ENCODE measurements around the gene SPATA12.

DNA sequence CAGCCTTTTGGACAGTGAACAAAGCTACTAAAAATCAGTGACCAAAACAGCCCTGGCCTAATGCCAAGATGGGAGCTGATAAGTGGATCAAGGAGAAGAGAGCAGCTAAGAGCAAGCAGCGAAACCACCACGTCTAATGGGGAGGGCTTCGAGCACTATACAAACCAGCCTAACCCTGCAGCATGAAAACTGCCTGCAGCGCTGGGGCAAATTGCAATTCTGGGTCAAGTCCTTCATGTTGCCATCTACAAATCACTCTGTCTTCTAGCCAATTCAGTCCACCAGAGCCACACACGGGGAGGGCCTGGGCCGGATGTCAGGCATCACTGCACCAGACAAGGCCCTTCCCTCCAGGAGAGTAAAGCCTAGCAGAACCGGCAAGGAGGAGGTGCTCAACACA, 30.5 kb upstream of the SPATA12 start:
- TF ChIP-seq, protein P1, sequence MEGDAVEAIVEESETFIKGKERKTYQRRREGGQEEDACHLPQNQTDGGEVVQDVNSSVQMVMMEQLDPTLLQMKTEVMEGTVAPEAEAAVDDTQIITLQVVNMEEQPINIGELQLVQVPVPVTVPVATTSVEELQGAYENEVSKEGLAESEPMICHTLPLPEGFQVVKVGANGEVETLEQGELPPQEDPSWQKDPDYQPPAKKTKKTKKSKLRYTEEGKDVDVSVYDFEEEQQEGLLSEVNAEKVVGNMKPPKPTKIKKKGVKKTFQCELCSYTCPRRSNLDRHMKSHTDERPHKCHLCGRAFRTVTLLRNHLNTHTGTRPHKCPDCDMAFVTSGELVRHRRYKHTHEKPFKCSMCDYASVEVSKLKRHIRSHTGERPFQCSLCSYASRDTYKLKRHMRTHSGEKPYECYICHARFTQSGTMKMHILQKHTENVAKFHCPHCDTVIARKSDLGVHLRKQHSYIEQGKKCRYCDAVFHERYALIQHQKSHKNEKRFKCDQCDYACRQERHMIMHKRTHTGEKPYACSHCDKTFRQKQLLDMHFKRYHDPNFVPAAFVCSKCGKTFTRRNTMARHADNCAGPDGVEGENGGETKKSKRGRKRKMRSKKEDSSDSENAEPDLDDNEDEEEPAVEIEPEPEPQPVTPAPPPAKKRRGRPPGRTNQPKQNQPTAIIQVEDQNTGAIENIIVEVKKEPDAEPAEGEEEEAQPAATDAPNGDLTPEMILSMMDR (conservative IDR thresholded peaks at IDR 0.05; ENCODE audit: low read depth, low read length) = no peak
- TF ChIP-seq EZH2 (IDR thresholded peaks at IDR 0.05; ENCODE audit: borderline replicate concordance, low read depth, low read length, poor library complexity, severe bottlenecking) = no peak
